GM12878 (cell line): ENCODE data around the gene MRTFA. TPM values are rescaled to one million over a fixed set of nuclear protein-coding genes. Genes with fewer than 3 reads are reported as not detected.

Experiments
- ATAC-seq: fragments of 200-7000 bp; cut with Tn5 transposase; 3 replicates; pipeline ENCODE4 v1.9.1; 2020; ENCODE audit warnings: mild to moderate bottlenecking, moderate library complexity
- BruUV-seq: library from RNA; stranded (reverse); fragments of 400-500 nt; replicated peaks from 2 replicates; lab custom pipeline; 2021; lab: Mats Ljungman, UMichigan
- CTCF ChIA-PET: fragments of 300-600 bp; sonication (Branson Sonifier 250); formaldehyde crosslinking; extraction: SDS; loops from one replicate; lab custom pipeline; 2021; ENCODE audit warnings: inconsistent platforms; lab: Yijun Ruan, JAX
- POLR2A ChIA-PET: fragments of 350-600 bp; formaldehyde crosslinking; extraction: SDS; loops from one replicate; lab custom pipeline; 2021; ENCODE audit warnings: inconsistent platforms; lab: Charles Lee
- RAD21 ChIA-PET: fragments of 300-600 bp; sonication (Branson Sonifier 250); formaldehyde crosslinking; loops from one replicate; lab custom pipeline; 2023; ENCODE audit warnings: antibody characterized with exemption; ENCODE audit not compliant: unreplicated experiment; lab: Charles Lee
- SMC1A ChIA-PET: fragments of 300-600 bp; sonication (Branson Sonifier 250); formaldehyde crosslinking; loops from one replicate; lab custom pipeline; 2023; ENCODE audit not compliant: unreplicated experiment, uncharacterized antibody; lab: Charles Lee
- DNase-seq: peaks from one replicate; pipeline ENCODE4 v3.0.0-alpha.2; 2011; ENCODE audit warnings: low read depth, low spot score
- FAIRE-seq: peaks from 3 replicates; lab custom pipeline; 2011; peaks lifted over from hg19 to GRCh38; lab: Jason Lieb, UNC
- H2AFZ ChIP-seq: 2 replicates; pipeline ENCODE4 v1.6.0; 2011; ENCODE audit warnings: low read depth, low read length, control low read depth; ENCODE audit not compliant: control insufficient read depth
- H3K27ac ChIP-seq: 2 replicates; pipeline ENCODE4 v1.5.1; 2011; ENCODE audit warnings: control low read depth; ENCODE audit not compliant: control insufficient read depth, insufficient read depth
- H3K27me3 ChIP-seq, 2 experiments: replicated peaks in 1 of 2; 2 replicates each; pipeline versions ENCODE4 v1.6.0 to v1.6.1; 2011; ENCODE audit warnings: low read length in 1 of 2; ENCODE audit not compliant: control insufficient read depth in 2 of 2, insufficient read depth in 2 of 2
- H3K36me3 ChIP-seq, 2 experiments: 2 replicates each; pipeline ENCODE4 v1.5.1; 2011; ENCODE audit warnings: low read length in 1 of 2; ENCODE audit not compliant: control insufficient read depth in 2 of 2, insufficient read depth in 2 of 2
- H3K4me1 ChIP-seq: 2 replicates; pipeline ENCODE4 v1.6.1; 2011; ENCODE audit warnings: mild to moderate bottlenecking, low read length, moderate library complexity, mixed read lengths; ENCODE audit not compliant: control insufficient read depth, insufficient read depth
- H3K4me2 ChIP-seq: 2 replicates; pipeline ENCODE4 v1.6.0; 2011; ENCODE audit warnings: control low read depth; ENCODE audit not compliant: control insufficient read depth, insufficient read depth
- H3K4me3 ChIP-seq: fragments of 200-600 bp; sonication (generic); 2 replicates; pipeline ENCODE4 v1.5.1; 2016
- H3K79me2 ChIP-seq: 2 replicates; pipeline ENCODE4 v1.6.0; 2011; ENCODE audit warnings: low read length; ENCODE audit not compliant: control insufficient read depth, insufficient read depth
- H3K9ac ChIP-seq: 2 replicates; pipeline ENCODE4 v1.8.0; 2011; ENCODE audit warnings: low read length, control low read depth, mixed read lengths; ENCODE audit not compliant: control insufficient read depth, insufficient read depth
- H3K9me3 ChIP-seq: replicated peaks from 3 replicates; pipeline ENCODE4 v1.5.1; 2011; ENCODE audit warnings: mild to moderate bottlenecking, low read length; ENCODE audit not compliant: control insufficient read depth, insufficient read depth
- H4K20me1 ChIP-seq: 2 replicates; pipeline ENCODE4 v1.6.0; 2011; ENCODE audit not compliant: control insufficient read depth, insufficient read depth
- ASH2L ChIP-seq: fragments of 300-600, 200-600 bp; sonication (generic); IDR thresholded peaks from 2 replicates; pipeline ENCODE4 v1.6.1; 2017; ENCODE audit warnings: low read depth, mild to moderate bottlenecking, borderline replicate concordance
- CBX5 ChIP-seq: sonication (generic); IDR thresholded peaks from 2 replicates; pipeline ENCODE4 v1.6.1; 2016; ENCODE audit warnings: low read depth, moderate library complexity, mild to moderate bottlenecking, inconsistent platforms
- HCFC1 ChIP-seq: fragments of 150-350 bp; IDR thresholded peaks from 2 replicates; pipeline ENCODE4 v1.6.1; 2014; ENCODE audit warnings: low read length
- RAD51 ChIP-seq: fragments of 450-650 bp; IDR thresholded peaks from 2 replicates; pipeline ENCODE4 v1.6.1; 2016; ENCODE audit warnings: moderate library complexity, mild to moderate bottlenecking, inconsistent platforms
- RFX5 ChIP-seq: IDR thresholded peaks from 2 replicates; pipeline ENCODE4 v1.6.1; 2011; ENCODE audit warnings: low read depth, low read length, improper control_type of control experiment
- TCF7 ChIP-seq: IDR thresholded peaks from 2 replicates; pipeline ENCODE4 v1.6.1; 2014; ENCODE audit warnings: antibody characterized with exemption, borderline replicate concordance
- ZNF687 ChIP-seq: fragments of 450-650 bp; IDR thresholded peaks from 2 replicates; pipeline ENCODE4 v1.6.1; 2017; ENCODE audit warnings: mild to moderate bottlenecking, moderate library complexity
- WGBS: methylation state at CpG from one replicate; pipeline ENCODE4 v1.1.6; 2016; ENCODE audit warnings: low lambda C conversion rate; ENCODE audit not compliant: insufficient replicate concordance, insufficient coverage; ENCODE audit errors: missing lambda C conversion rate; 5-methylcytosine and 5-hydroxymethylcytosine counted together
- in situ Hi-C: fragments of 300-500 bp; cut with MboI; formaldehyde crosslinking; loops from 9 replicates; pipeline ENCODE4 v1.14.3; 2018; ENCODE audit warnings: mixed read lengths
- intact Hi-C: fragments of 100-400 bp; cut with micrococcal nuclease; formaldehyde crosslinking; loops from one replicate; pipeline ENCODE4 v1.14.2; 2022; ENCODE audit not compliant: unreplicated experiment
- polyA plus RNA-seq, 11 experiments: library from polyadenylated mRNA; depleted of rRNA in 4 of 11; unstranded in 6 of 11; stranded (reverse) in 5 of 11; fragments of >200 nt; fragmentation: Nextera tagmentation in 4 of 11; fragmentation: Illumina TruSeq in 1 of 11; extraction: Ambion mirVana in 4 of 11; extraction: Trizol in 1 of 11; gene quantifications; 1 replicate in 1 of 11; 2 replicates in 10 of 11; pipeline versions ENCODE4 v1.2.1 to v1.2.3, GENCODE V29; 2011 to 2016; ENCODE audit warnings: inconsistent platforms in 2 of 11, missing spikeins in 2 of 11, low read depth in 1 of 11
- total RNA-seq, 4 experiments: library from RNA; depleted of rRNA in 3 of 4; stranded (reverse); fragments of >200 nt in 3 of 4; fragmentation: Illumina TruSeq in 1 of 4; extraction: Trizol in 1 of 4; gene quantifications; 2 replicates each; pipeline versions ENCODE4 v1.2.1 to v1.2.3, GENCODE V29; 2013 to 2021
- TF ChIP-seq, protein P1 (sequence below): fragments of 450-650 bp; IDR thresholded peaks from 2 replicates; pipeline ENCODE4 v1.6.1; 2014; ENCODE audit warnings: mild to moderate bottlenecking

MRTFA gene
- total and polyA plus RNA-seq, 10 of the 15 experiments (the other 5 are each of a cell fraction or from before 2014, with no cell fraction given): 2.0 to 63.9 (median 17.9) TPM

DNA sequence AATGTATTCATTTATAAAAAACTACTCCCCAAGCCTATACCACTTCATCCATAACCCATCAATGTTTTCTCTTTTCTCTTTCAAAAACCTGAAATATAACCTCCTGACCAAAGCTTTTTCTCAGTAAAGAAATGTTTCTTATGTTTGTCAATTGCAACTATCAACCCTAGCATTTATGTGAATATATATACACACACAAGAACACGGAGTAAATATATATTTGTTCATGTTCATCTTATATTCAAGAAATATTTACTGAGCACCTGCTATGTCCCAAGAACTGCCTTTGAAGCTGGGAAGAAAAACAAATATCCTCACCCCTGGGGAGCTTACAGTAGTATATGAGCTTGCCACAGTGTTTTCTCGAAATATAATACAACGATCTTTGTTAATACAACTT is 3.5 kb downstream of the MRTFA start:
- DNase-seq: no peak
- Histone ChIP-seq H3K27ac (no peak overlapping the region), H3K27me3 (no peaks in the 10 kb centered on the region), H3K79me2 (peaks cover 67% of the 10 kb centered on the region), H3K9me3 (peaks cover 2% of the 10 kb centered on the region; the same call in 2 of the 3 replicates), H2AFZ (no peak overlapping the region), H4K20me1 (no peaks in the 10 kb centered on the region), H3K36me3 (no peaks in the 10 kb centered on the region), H3K4me3 (no peak overlapping the region), H3K4me2 (no peak overlapping the region), H3K4me1 (peaks cover 10% of the 10 kb centered on the region), H3K9ac (no peak overlapping the region)
- SMC1A ChIA-PET: interaction anchor here (0.8 to 9.9 kb wide), 17 partner anchors 10 to 411 kb away, joined by 3 to 96 read pairs (median 7); no protein-coding TSS in a partner anchor
- no peak for ATAC-seq
- FAIRE-seq: no peak
- RAD21 ChIA-PET: interaction anchor here (0.8 to 6.3 kb wide), 8 partner anchors 32 to 266 kb away, joined by 3 to 52 read pairs (median 8); no protein-coding TSS in a partner anchor
- BruUV-seq: no TSS peak
- TF ChIP-seq RFX5 (no peak), HCFC1 (no peak), TCF7 (no peak)
- WGBS: 100% methylated on average over 3 of the region's 3 CpGs
- intact Hi-C loops (loop anchor here (5.0 kb wide), 1 partner anchor 41 kb away; no protein-coding TSS in a partner anchor), in situ Hi-C loops (no loop called here)
- POLR2A ChIA-PET: interaction anchor here (0.6 to 2.4 kb wide), 10 partner anchors 10 to 208 kb away, joined by 3 to 12 read pairs (median 5); no protein-coding TSS in a partner anchor
- CTCF ChIA-PET: interaction anchor here (0.9 to 9.3 kb wide), 7 partner anchors 10 to 197 kb away, joined by 3 to 79 read pairs (median 11); no protein-coding TSS in a partner anchor

GRCh38 chr22:40631925-40632324 is 4.6 kb downstream of the MRTFA start:
- H4K20me1 ChIP-seq: no peaks in the 10 kb centered on the region
- BruUV-seq: no TSS peak
- WGBS: 97% methylated on average over 2 of the region's 2 CpGs
- no peaks in the 10 kb centered on the region for H3K27me3 ChIP-seq
- H3K9ac ChIP-seq: no peak overlapping the region
- H3K79me2 ChIP-seq: peaks cover 78% of the 10 kb centered on the region
- ChIA-PET POLR2A (interaction anchor here (1.0 to 2.2 kb wide), 4 partner anchors 11 to 140 kb away, joined by 3 to 6 read pairs (median 4); no protein-coding TSS in a partner anchor), RAD21 (interaction anchor here (0.6 to 6.3 kb wide), 4 partner anchors 49 to 195 kb away, joined by 3 to 52 read pairs (median 4); no protein-coding TSS in a partner anchor), SMC1A (interaction anchor here (1.0 to 9.9 kb wide), 7 partner anchors 12 to 124 kb away, joined by 3 to 96 read pairs (median 9); no protein-coding TSS in a partner anchor), CTCF (interaction anchor here (0.6 to 9.3 kb wide), 7 partner anchors 13 to 107 kb away, joined by 3 to 79 read pairs (median 4); no protein-coding TSS in a partner anchor)
- no peak overlapping the region for H3K4me2 ChIP-seq
- DNase-seq: no peak
- H3K27ac ChIP-seq: no peak overlapping the region
- no peak overlapping the region for H3K4me3 ChIP-seq
- in situ Hi-C loops (no loop called here), intact Hi-C loops (loop anchor here (5.0 kb wide), 1 partner anchor 40 kb away; no protein-coding TSS in a partner anchor)
- no peak for ATAC-seq
- no peaks in the 10 kb centered on the region for H3K36me3 ChIP-seq
- no peak for FAIRE-seq
- peaks cover 2% of the 10 kb centered on the region; the same call in 2 of the 3 replicates for H3K9me3 ChIP-seq
- H2AFZ ChIP-seq: no peak overlapping the region
- H3K4me1 ChIP-seq: peaks cover 7% of the 10 kb centered on the region
- TF ChIP-seq ASH2L (no peak), RAD51 (no peak), ZNF687 (no peak), CBX5 (no peak)
- TF ChIP-seq, protein P1, sequence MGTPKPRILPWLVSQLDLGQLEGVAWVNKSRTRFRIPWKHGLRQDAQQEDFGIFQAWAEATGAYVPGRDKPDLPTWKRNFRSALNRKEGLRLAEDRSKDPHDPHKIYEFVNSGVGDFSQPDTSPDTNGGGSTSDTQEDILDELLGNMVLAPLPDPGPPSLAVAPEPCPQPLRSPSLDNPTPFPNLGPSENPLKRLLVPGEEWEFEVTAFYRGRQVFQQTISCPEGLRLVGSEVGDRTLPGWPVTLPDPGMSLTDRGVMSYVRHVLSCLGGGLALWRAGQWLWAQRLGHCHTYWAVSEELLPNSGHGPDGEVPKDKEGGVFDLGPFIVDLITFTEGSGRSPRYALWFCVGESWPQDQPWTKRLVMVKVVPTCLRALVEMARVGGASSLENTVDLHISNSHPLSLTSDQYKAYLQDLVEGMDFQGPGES: no peak
